BLaER1 treated with 17β-estradiol and CSF1 and Interleukin-3, amounts not matched to agents 10 nM and 100 nM (cell line): Measurements from ENCODE around the gene SRM.
"Not testable (repeated sequence)": the region's sequence is repeated elsewhere in the genome, so short reads cannot be mapped to it uniquely, and the experiment has no call there.

Experiments used
- H3K27ac ChIP-seq, 11 experiments: shearing (Covaris generic); formaldehyde crosslinking; 2 replicates each; pipeline ENCODE4 v1.8.1; 2022
- H3K27me3 ChIP-seq, 11 experiments: shearing (Covaris generic); formaldehyde crosslinking; 2 replicates each; pipeline ENCODE4 v1.8.1; 2022
- H3K36me3 ChIP-seq, 11 experiments: shearing (Covaris generic); formaldehyde crosslinking; 2 replicates each; pipeline ENCODE4 v1.8.1; 2022
- H3K4me1 ChIP-seq, 10 experiments: shearing (Covaris generic); formaldehyde crosslinking; 2 replicates each; pipeline ENCODE4 v1.8.1; 2022
- H3K4me2 ChIP-seq, 11 experiments: shearing (Covaris generic); formaldehyde crosslinking; 2 replicates each; pipeline ENCODE4 v1.8.1; 2022
- H3K4me3 ChIP-seq, 10 experiments: shearing (Covaris generic); formaldehyde crosslinking; 2 replicates each; pipeline ENCODE4 v1.8.1; 2022
- H3K9ac ChIP-seq, 11 experiments: shearing (Covaris generic); formaldehyde crosslinking; 2 replicates each; pipeline ENCODE4 v1.8.1; 2022
- H3K9me3 ChIP-seq, 11 experiments: shearing (Covaris generic); formaldehyde crosslinking; replicated peaks in 1 of 11; 2 replicates each; pipeline ENCODE4 v1.8.1; 2022
- H4K20me1 ChIP-seq, 11 experiments: shearing (Covaris generic); formaldehyde crosslinking; 2 replicates each; pipeline ENCODE4 v1.8.1; 2022
- Cebpa-rat ChIP-seq, 11 experiments: shearing (Covaris generic); IDR thresholded peaks; 2 replicates each; pipeline ENCODE4 v1.8.1; 2022

Gene SRM

DNA sequence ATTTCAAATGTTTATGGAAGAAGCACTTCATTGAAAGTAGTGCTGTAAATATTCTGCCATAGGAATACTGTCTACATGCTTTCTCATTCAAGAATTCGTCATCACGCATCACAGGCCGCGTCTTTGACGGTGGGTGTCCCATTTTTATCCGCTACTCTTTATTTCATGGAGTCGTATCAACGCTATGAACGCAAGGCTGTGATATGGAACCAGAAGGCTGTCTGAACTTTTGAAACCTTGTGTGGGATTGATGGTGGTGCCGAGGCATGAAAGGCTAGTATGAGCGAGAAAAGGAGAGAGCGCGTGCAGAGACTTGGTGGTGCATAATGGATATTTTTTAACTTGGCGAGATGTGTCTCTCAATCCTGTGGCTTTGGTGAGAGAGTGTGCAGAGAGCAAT lies 36.6 kb downstream of the SRM start:
- no peak for TF ChIP-seq Cebpa-rat (IDR thresholded peaks at IDR 0.05)
- Histone ChIP-seq H3K4me1 (no peaks in the 10 kb centered on the region), H3K36me3 (peaks cover 92 to 100% (median 94%) of the 10 kb centered on the region in 11 experiments), H3K27ac (no peak overlapping the region), H3K4me2 (no peak overlapping the region), H3K27me3 (no peaks in the 10 kb centered on the region), H4K20me1 (peaks cover 84 to 100% (median 99%) of the 10 kb centered on the region in 11 experiments), H3K4me3 (no peak overlapping the region), H3K9ac (no peak overlapping the region), H3K9me3 (no peaks in the 10 kb centered on the region)

DNA sequence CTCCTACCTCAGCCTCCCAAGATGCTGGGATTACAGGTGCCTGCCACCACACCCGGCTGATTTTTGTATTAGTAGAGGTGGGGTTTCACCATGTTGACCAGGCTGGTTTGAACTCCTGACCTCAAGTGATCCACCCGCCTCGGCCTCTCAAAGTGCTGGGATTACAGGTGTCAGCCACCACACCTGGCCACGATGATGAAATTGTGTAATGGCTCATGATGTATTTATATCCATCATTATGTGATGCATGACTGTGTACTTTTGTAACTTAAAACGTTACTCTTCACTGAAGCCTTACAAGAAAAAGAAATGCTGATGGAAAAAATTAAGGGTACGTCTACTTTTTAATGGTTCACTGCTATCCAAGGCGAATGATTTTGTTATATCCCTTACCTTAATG lies 39.8 kb downstream of the SRM start:
- no peak overlapping the region for H3K27ac ChIP-seq
- TF ChIP-seq Cebpa-rat (IDR thresholded peaks at IDR 0.05), result no peak
- H3K4me2 ChIP-seq, result no peak overlapping the region
- no peak overlapping the region for H3K4me3 ChIP-seq
- peaks cover 90 to 100% (median 100%) of the 10 kb centered on the region in 11 experiments for H4K20me1 ChIP-seq
- no peaks in the 10 kb centered on the region for H3K27me3 ChIP-seq
- no peak overlapping the region for H3K9ac ChIP-seq
- H3K4me1 ChIP-seq, result peaks cover 0 to 3% (median 0%) of the 10 kb centered on the region in 10 experiments; a peak in 3 of 20 replicates
- H3K9me3 ChIP-seq, result no peaks in the 10 kb centered on the region
- H3K36me3 ChIP-seq, result peaks cover 98 to 100% (median 100%) of the 10 kb centered on the region in 11 experiments

DNA sequence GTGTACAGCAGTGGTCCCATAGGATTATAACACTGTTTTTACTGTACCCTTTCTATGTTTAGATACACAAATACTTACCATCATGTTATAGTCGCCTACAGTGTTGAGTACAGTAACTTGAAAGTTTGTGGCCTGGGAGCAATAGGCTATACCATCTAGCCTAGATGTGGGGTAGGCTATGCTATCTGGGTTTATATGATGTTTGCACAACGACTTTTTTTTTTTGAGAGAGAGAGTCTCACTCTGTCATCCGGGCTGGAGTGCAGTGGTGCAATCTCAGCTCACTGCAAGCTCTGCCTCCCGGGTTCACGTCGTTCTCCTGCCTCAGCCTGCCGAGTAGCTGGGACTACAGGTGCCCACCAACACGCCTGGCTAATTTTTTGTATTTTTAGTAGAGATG lies 40.5 kb downstream of the SRM start:
- H3K36me3 ChIP-seq, result peaks cover 98 to 100% (median 100%) of the 10 kb centered on the region in 11 experiments
- not testable (repeated sequence) for H3K9me3 ChIP-seq
- H4K20me1 ChIP-seq, result peaks cover 93 to 100% (median 100%) of the 10 kb centered on the region in 11 experiments

DNA sequence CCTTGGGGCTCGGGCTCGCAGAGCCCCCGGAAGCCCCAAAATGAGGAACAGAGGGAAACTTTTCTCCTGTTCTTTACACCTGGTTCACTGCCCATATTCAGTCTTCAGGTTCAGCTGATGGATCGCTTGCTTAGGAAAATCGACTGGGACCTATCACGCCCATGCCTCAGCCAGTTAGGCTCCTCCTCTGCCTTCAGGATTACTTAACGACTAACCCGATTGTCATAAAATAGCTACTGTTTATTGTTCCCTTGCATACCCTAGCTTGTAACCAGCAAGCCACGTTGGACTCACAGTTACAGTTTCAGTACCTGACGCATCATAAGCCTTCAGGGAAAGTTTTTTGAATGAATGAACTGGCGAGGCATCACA lies 46.7 kb downstream of the SRM start:
- H3K36me3 ChIP-seq, result peaks cover 47 to 51% (median 50%) of the 10 kb centered on the region in 11 experiments
- H3K27me3 ChIP-seq, result no peaks in the 10 kb centered on the region
- peak overlapping the region; percentile 99 to 100 (median 100) for H3K9ac ChIP-seq
- H3K4me1 ChIP-seq, result peaks cover 17 to 25% (median 21%) of the 10 kb centered on the region in 10 experiments
- H3K9me3 ChIP-seq, result no peaks in the 10 kb centered on the region
- H4K20me1 ChIP-seq, result peaks cover 56 to 59% (median 57%) of the 10 kb centered on the region in 11 experiments
- TF ChIP-seq Cebpa-rat (IDR thresholded peaks at IDR 0.05), result no peak
- peak overlapping the region; percentile 99 to 100 (median 100) for H3K27ac ChIP-seq
- H3K4me2 ChIP-seq, result peak overlapping the region; percentile 78 to 99 (median 94)
- H3K4me3 ChIP-seq, result peak overlapping the region; percentile 86 to 100 (median 94)

More for the DNA sequence above, 40.5 kb downstream of the SRM start:
- not testable (repeated sequence) for H3K9ac ChIP-seq, H3K27me3 ChIP-seq, H3K27ac ChIP-seq, H3K4me2 ChIP-seq, H3K4me3 ChIP-seq, H3K4me1 ChIP-seq

DNA sequence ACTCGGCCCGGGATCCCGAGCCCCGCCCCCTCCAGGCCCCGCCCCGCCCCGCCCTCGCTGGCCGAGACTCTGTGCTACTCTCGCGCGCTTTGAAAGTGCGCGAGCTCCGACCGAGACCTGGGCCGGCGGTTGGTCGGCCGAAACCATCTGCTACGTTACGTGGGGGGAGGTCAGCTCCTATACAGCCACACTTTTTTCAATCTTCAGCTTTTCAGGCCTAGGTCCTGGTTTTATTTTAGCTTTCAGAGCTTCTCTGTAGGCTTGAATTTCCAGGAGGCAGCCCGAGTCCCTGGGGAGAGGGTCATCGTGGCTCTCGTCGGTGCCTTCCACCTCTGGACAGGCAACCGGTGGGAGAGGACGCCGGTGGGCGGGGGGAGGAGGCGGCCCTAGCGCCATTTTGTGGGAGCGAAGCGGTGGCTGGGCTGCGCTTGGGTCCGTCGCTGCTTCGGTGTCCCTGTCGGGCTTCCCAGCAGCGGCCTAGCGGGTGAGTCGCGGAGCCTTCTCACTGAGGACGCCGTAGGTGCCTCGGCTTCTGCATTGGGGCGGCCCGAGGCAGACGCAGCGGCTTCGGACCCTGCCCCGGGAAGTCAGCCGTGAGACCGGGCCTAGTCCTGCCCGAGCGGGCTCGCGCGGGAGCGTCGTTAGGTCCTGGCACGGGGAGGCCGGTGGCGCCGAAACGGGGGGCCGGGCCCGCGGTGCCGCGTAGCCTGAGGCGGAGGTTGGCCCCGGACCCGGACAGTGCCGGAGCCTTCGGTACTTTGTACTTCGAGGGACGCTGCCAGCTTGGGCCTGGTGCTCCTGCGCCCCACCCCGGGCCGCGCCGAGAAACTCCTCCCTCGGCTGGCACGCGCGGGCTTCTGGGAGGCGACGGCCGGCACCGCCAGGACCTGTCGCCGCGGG lies 47.3 kb downstream of the SRM start, which contains the start of gene TARDBP:
Gene TARDBP, plus strand, starts transcription at position 395 of the 900 bp plus-strand sequence. CDS start 1,074 bp downstream, outside the sequence.
- H3K36me3 ChIP-seq, result peaks cover 41 to 44% (median 44%) of the 10 kb centered on the region in 11 experiments
- TF ChIP-seq Cebpa-rat (IDR thresholded peaks at IDR 0.05), result no peak
- H3K4me3 ChIP-seq, result peak within 1 kb of the TSS; percentile 86 to 100 (median 94)
- peaks cover 50 to 52% (median 50%) of the 10 kb centered on the region in 11 experiments for H4K20me1 ChIP-seq
- peaks cover 17 to 25% (median 21%) of the 10 kb centered on the region in 10 experiments for H3K4me1 ChIP-seq
- no peaks in the 10 kb centered on the region for H3K27me3 ChIP-seq
- H3K27ac ChIP-seq, result peak within 1 kb of the TSS; percentile 99 to 100 (median 100)
- no peaks in the 10 kb centered on the region for H3K9me3 ChIP-seq
- H3K9ac ChIP-seq, result peak within 1 kb of the TSS; percentile 99 to 100 (median 100)
- H3K4me2 ChIP-seq, result peak within 1 kb of the TSS; percentile 78 to 99 (median 94)
